ENCODE measurements around the gene GNRH2. TPM values are rescaled to one million over a fixed set of nuclear protein-coding genes. Genes with fewer than 3 reads are reported as not detected.
A peak's percentile ranks its signal among the peaks of the same experiment; 100 is the strongest.

Gene GNRH2
- total RNA-seq, 1 donor from 2014 or later: not detected

DNA sequence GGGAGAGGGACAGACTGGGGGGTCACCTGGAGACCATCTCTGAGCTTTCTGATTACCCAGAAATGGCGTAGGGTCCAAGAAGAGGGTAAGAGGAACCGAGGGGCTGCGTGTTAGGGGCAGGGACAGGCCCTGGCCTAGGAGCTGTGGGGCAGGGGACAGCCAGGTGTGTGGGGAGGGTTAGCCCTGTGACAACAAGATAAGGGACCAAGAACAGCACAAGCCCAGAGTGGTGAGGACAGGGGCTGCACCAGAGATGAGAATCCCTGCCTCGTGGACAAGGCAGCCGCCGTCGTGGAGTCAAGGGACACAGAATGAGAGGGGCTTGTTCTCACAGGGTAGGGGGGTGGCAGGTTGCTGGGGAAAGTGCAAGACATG lies 41.6 kb downstream of the GNRH2 start:
- no peak overlapping the region for H3K4me3 ChIP-seq
- H3K4me1 ChIP-seq: peaks cover 0 to 2% of the 10 kb centered on the region in 2 donors
- DNase-seq (ENCODE audit: low spot score in 2 of 2): no peak
- TF ChIP-seq, protein P1, sequence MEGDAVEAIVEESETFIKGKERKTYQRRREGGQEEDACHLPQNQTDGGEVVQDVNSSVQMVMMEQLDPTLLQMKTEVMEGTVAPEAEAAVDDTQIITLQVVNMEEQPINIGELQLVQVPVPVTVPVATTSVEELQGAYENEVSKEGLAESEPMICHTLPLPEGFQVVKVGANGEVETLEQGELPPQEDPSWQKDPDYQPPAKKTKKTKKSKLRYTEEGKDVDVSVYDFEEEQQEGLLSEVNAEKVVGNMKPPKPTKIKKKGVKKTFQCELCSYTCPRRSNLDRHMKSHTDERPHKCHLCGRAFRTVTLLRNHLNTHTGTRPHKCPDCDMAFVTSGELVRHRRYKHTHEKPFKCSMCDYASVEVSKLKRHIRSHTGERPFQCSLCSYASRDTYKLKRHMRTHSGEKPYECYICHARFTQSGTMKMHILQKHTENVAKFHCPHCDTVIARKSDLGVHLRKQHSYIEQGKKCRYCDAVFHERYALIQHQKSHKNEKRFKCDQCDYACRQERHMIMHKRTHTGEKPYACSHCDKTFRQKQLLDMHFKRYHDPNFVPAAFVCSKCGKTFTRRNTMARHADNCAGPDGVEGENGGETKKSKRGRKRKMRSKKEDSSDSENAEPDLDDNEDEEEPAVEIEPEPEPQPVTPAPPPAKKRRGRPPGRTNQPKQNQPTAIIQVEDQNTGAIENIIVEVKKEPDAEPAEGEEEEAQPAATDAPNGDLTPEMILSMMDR (IDR thresholded peaks at IDR 0.05): no peak
- intact Hi-C loops (cut with DNase I): no loop called here
- H3K9me3 ChIP-seq: no peaks in the 10 kb centered on the region
- no peaks in the 10 kb centered on the region for H3K36me3 ChIP-seq
- H3K27ac ChIP-seq: no peak overlapping the region
- H3K27me3 ChIP-seq: peaks cover 20% of the 10 kb centered on the region

DNA sequence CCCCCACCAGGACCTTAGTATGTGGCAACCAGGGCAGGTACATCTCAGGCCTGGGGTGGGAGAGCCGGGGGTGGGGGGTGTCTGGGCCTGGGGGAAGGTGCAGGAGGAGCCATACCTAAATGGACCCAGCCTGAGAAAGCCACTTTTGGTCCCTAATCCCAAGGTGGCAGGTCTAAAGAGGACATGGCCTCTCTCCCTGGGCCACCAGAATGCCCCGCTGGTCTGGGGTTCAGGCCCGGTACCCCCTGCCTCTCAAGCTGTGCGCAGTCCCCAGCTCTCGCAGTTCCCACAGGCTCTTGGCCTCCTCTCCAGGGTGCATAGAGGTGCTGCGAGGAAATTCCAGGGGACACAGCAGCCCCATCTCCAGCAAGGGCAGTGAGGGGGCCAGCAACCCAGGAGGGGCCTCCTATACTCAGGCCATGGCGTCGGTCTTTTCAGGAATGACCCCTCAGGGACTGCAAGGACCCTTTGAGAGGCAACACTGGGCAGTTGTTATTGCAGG lies 42.2 kb downstream of the GNRH2 start:
- Histone ChIP-seq H3K4me3 (no peak overlapping the region), H3K27ac (no peak overlapping the region), H3K27me3 (peaks cover 20% of the 10 kb centered on the region), H3K4me1 (peaks cover 0 to 2% of the 10 kb centered on the region in 2 donors), H3K36me3 (no peaks in the 10 kb centered on the region), H3K9me3 (no peaks in the 10 kb centered on the region)
- no peak for DNase-seq (ENCODE audit: low spot score in 2 of 2)
- TF ChIP-seq, protein P1 (IDR thresholded peaks at IDR 0.05): no peak
- intact Hi-C loops (cut with DNase I): no loop called here

GRCh38 chr20:3088031-3088430 lies 44.6 kb downstream of the GNRH2 start:
- Histone ChIP-seq H3K4me3 (no peak overlapping the region), H3K9me3 (no peaks in the 10 kb centered on the region), H3K27ac (no peak overlapping the region), H3K36me3 (no peaks in the 10 kb centered on the region), H3K4me1 (peaks cover 0 to under 1% of the 10 kb centered on the region in 2 donors), H3K27me3 (peaks cover 18% of the 10 kb centered on the region)
- TF ChIP-seq, protein P1 (IDR thresholded peaks at IDR 0.05): no peak
- no peak for DNase-seq (ENCODE audit: low spot score in 2 of 2)
- intact Hi-C loops (cut with DNase I): no loop called here

DNA sequence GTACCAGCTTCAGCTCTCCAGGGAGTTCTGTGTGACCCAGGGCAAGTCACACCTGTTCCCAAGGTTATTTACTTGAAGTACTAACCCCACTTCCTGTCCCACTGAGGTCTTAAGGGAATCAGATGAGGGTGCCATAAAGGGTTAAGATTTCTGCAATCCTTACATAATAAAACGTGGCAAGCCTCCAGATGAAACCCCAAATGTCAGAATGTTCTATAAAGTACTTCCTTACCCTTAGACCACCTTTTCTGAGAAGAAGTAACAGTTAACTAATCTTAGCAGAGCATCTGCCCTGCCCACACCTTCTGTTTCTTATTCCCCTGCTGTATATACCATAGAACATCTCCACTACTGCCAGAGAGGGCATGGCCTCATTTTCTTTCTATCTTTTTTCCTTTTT lies 47.1 kb downstream of the GNRH2 start:
- DNase-seq (ENCODE audit: low spot score in 2 of 2): no peak
- TF ChIP-seq, protein P1 (IDR thresholded peaks at IDR 0.05): no peak
- H3K36me3 ChIP-seq: no peaks in the 10 kb centered on the region
- no peaks in the 10 kb centered on the region for H3K9me3 ChIP-seq
- H3K27ac ChIP-seq: no peak overlapping the region
- peaks cover 7% of the 10 kb centered on the region for H3K27me3 ChIP-seq
- H3K4me1 ChIP-seq: no peaks in the 10 kb centered on the region
- intact Hi-C loops (cut with DNase I): no loop called here
- H3K4me3 ChIP-seq: no peak overlapping the region

DNA sequence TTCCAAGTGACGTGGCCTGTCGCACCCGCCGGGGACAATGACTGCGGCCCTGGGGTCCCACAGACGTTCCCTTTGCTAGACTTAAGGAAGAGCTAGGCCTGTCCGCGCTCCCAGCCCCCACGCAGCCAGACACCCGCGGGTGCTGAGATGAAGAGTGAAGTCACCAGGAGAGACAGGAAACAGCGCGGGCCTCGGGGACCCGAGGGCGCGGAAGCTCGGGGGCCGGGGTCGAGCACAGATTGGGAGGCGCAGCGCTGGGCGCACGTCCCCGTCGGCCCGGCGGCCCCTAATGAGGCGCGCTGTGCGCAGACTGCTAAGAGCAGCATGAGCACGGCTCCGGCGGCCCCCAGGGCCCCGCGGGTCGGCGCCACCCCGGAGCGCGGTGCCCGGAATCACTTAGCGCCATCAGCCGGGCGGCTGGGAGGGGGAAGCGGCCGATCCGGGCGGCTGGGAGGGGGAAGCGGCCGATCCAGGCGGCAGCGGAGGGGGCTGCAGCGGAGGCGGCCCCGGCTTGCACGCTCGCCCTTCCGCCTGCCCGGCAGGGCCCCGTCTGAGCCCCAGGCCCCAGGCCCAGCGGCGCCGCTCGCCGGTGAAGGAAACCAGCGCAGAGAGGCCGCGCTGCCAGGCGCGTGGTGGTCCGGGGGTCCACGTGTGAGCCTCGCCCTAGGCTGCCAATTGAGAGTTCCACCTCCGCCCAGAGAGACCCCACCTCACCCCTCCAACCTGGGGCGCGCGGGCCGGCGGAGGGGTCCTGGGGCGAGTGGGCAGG lies 49.4 kb downstream of the GNRH2 start:
- H3K27me3 ChIP-seq: peaks cover 7% of the 10 kb centered on the region
- intact Hi-C loops (cut with DNase I): no loop called here

More for the DNA sequence above, 49.4 kb downstream of the GNRH2 start:
- peak overlapping the region; percentile 26 to 58 for H3K4me3 ChIP-seq
- no peak for DNase-seq (ENCODE audit: low spot score in 2 of 2)
- no peaks in the 10 kb centered on the region for H3K36me3 ChIP-seq
- H3K4me1 ChIP-seq: no peaks in the 10 kb centered on the region
- no peak overlapping the region for H3K27ac ChIP-seq
- no peaks in the 10 kb centered on the region for H3K9me3 ChIP-seq
- TF ChIP-seq, protein P1 (IDR thresholded peaks at IDR 0.05): no peak

All from ascending aorta (tissue), 2 donors.